ENCODE data around the gene ARMH4. TPM values are rescaled to one million over a fixed set of nuclear protein-coding genes. Genes with fewer than 3 reads are reported as not detected.

Gene ARMH4
- total RNA-seq, 1 donor from 2014 or later = 99.4 TPM

DNA sequence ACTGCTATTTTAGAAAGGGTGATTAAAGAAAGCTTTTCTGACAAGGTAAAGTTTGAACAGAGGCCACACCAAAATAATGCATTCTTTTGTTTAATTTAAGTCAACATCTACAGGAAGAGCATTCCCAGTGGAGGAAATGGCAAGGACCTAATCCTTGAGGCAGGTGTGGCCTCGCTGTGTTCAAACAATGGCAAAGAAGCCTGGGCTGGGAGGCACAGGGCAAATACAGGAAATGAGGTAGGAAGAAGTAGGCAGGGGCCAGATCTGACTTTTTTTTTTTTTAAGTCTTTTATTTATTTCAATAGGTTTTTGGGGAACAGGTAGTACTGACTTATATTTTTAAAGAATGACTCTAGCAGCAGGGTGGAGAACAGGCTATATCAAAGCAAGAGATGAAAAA, 53.5 kb downstream of the ARMH4 start:
- no peak for DNase-seq

GRCh38 chr14:58096731-58097130, 55.3 kb downstream of the ARMH4 start:
- DNase-seq = no peak

DNA sequence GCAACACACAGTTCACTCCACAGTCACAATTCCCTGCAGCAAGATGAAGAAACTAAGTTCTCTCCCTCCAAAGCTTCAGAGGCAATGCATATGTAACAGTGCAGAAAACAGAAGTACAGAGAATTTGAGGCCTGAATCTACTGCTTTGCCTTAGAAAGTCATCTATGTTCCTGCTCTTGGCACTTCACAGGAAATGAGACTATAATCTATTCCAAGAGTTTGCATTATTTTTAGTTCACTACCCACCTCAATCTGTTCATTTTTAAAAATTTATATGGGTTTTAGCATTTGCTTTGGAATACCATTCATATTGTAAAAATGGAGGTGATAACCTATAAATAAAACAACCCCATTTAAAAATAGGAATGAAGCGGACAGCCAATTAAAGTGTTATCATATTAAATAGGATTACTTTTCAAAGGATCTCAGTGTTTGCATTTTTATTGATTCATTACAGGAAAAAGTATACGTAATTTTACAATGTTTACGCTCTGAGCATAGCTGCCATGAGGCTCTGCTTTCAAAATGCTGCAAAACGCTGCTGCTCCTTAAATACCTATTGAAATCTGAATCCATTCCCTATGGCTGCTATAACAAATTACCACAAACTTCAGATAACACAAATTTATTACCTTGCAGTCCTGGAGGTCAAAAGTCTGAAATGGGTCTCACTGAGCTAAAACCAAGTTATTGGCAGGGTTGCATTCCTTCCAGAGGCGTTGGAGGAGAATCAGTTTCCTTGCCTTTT, 60.0 kb downstream of the ARMH4 start:
- DNase-seq = no peak

GRCh38 chr14:58089612-58090011, 62.4 kb downstream of the ARMH4 start:
- DNase-seq = no peak

- no peak for DNase-seq
These were observed 63.1 kb downstream of the ARMH4 start for GRCh38 chr14:58088961-58089360.

DNA sequence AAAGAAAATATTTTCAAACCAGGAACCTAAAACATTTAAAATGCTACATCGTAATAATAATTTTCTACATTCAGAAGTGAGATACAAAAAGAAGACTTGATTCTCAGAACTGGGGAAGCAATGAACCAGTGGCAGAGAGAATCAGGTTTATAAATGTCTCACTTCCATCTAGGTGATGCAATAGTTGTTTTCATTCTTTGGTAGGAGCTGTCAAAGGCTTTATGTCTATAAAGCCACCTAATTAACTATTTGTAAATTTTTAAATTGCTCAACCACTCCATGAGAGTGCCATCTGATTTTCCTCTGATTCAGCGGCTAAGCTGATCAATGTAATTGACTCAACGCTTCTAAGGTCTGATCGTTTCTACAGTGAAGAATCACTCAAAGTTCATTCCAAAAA, 66.1 kb downstream of the ARMH4 start:
- no peak for DNase-seq

- peak; percentile 33 for DNase-seq
These were observed 69.4 kb downstream of the ARMH4 start for GRCh38 chr14:58082491-58083098.

GRCh38 chr14:58082011-58082410, 70.0 kb downstream of the ARMH4 start:
- no peak for DNase-seq

- no peak for DNase-seq
These were observed 73.5 kb downstream of the ARMH4 start for GRCh38 chr14:58078471-58078870.

DNA sequence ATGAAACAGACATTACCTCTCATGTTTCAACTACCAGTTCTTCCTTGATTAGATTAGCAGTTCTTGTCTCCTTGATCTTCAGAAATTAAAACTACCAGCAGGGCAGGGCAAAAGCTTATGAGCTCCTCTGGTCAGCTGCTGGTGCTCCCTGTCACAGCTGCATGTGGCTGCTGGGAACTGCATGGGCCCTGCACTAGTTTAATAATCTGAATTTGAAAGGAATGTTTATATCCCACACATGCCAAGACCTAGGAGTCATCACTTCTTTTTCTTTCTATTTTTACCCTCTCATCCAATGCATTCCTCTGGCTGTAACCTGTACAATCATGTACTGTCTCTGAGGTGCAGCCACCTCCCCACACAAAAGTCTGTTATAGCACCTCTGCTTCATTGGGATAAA, 73.9 kb downstream of the ARMH4 start:
- DNase-seq = no peak

DNA sequence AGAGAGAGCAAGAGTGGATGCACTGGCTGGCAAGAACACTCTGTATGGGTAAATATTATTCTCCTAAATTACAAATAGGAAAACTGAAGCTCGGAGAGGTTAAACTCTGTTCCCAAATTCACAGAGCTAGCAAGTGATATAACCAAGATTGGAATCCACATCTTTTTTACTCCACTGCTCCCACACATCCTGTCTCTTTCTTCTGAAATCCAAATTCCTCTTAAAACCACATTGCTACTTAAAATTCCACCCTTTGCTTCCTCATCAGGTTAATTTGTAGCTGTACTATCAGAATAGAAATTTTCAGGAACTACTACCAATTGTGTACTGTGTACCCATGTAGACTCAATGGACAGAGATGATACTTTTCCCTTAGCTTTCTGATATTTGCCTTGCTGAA, 74.4 kb downstream of the ARMH4 start:
- DNase-seq = no peak

DNA sequence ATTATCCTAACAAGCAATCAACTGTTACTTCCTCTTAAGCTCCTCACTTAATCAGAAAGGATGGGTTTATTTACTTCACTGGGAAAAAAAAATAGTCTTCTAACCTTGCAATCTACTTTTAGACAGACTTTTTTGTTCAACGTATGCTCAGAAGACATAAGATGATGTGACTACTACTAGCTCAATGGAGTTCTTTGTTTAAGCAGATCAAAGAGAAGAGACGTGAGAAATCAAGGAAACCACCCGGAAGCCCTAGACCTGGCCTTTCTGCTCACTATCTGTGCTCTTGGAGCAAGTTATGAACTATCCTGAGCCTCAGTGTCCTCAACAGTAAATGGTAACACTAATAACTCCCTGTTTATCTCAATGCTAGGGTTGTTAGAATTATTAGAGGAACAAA, 78.5 kb downstream of the ARMH4 start:
- DNase-seq = no peak

DNA sequence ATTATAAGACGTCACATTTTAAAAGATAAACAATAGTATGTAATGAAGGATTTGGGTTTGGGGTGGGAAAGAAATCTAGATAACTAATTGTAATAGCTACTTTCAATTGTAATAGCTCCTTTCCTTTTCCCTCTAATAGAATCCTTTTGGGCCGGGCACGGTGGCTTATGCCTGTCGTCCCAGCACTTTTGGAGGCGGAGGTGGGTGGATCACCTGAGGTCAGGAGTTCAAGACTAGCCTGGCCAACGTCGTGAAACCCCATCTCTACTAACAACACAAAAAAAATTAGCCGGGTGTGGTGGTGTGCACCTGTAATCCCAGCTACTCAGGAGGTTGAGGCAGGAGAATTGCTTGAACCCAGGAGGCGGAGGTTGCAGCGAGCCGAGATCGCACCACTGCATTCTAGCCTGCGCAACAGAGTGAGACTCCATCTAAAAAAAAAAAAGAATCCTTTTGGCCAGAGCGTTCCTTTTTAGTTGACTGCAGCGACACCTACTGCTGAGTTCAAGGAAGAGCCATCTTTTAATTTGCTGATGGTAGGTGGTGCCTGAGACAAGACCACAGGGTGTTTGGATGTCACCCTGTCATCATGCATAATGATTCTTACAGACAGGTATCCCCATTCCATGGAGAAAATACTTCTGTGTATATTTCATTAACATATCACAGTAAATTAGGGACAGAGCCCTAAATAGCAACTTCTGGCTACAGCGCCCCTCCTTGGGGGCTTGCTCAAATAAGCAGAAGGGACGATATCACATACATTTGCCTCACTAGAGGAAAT, 79.5 kb downstream of the ARMH4 start:
- peak; percentile 17 for DNase-seq

DNA sequence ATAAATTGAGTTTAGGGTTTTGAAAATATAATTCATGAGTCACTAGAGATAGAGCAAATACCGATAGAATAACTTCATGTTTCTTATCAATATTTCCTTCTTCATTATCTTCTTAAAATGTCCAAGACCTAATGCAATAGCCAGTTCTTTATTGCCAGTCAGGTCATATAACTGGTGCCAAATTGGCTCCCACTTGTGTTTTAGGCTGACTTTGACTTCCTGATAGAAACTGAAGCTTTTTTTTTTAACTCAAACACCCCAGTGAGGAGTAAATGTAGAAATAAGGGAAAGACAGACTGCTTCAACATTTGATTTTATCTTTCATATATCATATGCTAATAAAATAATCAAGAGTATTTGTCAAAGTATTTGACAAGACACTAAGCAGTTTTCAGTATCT, 80.7 kb downstream of the ARMH4 start:
- DNase-seq = no peak

- no peak for DNase-seq
These were observed 83.7 kb downstream of the ARMH4 start for GRCh38 chr14:58068306-58068705.

GRCh38 chr14:58066115-58066514, 85.9 kb downstream of the ARMH4 start:
- no peak for DNase-seq

DNA sequence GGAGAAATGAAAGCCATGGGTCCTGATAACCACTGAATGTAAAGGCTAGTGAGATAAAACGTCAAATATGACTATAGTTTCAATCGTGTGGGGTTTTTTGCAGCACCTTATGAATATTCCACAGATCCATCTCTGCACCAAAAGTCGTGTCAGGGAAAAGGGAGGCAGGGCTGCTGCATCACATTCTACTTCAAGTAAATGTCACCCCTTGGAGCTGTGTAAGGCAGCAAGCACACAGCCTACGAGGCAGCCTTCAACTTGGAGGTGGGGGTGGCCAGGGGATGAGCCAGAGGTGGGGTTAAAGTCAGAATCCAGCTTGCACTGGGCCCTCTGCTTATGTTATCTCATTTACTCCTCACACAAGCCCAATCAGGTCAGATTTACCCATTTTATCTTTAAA, 90.4 kb downstream of the ARMH4 start:
- no peak for DNase-seq

DNA sequence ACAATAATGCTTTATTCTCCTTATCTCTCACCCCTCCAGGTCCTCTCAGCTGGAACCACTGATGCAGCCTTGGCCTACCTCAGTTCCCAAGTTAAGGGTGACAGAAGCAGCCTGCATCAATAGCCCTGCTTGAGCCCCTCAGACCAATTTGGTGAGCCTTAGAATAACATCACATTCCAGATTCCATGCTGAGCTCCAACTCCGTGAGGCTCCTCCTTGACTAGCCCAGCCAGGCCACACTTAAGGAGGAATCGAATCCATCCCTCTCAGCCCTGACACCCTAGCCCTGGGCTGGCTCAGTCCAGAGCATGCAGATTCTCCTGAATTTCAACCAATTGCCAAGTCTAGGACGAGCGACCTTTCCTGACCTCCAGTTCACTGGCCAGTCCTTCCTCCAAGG, 91.1 kb downstream of the ARMH4 start:
- DNase-seq = no peak

GRCh38 chr14:58060077-58060476, 91.9 kb downstream of the ARMH4 start:
- no peak for DNase-seq

DNA sequence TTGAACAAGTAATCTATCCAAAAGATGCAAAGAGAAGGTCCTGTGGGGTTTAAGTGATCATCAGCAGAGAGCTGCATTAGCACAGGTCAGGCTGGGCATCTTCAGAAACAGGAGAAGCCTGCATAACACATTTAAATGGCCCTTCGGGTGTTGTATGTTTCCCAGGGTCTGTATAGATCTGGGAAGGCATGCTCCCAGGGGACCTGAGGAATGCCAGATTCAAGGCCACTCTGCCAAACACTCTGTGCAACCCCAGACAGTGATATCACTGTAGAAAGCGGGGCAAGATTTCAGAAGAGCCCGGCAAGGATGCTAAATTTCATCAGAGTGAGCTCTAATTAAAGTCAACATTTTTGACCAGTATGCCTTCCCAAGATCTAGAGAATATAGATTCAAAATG, 92.9 kb downstream of the ARMH4 start:
- DNase-seq = no peak

GRCh38 chr14:58055497-58056010, 96.5 kb downstream of the ARMH4 start:
- DNase-seq = no peak

GRCh38 chr14:58054100-58054499, 97.9 kb downstream of the ARMH4 start:
- no peak for DNase-seq

DNA sequence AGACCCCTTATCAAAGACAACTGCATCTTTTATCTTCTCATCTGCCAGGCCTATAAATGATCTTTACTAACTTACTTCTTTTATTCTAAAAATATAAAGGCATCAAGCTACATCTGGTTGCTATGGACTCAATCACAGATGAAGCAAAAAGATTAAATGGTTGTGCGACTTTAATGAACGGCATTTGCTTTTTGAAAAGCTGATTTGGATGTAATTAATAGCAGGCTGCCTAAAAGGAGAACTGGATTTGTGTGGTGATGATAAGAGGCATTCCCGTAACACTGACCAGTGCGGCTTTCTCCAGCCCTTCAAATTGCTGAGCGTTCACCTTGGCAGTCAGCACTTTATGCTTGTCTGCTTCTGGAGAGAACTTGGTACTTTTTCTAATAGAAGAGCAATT, 103.8 kb downstream of the ARMH4 start:
- DNase-seq = no peak

Measured in occipital lobe (tissue), 2 donors.